Spleen (tissue), 11 donors: ENCODE results near the gene PRKCB. TPM values are rescaled to one million over a fixed set of nuclear protein-coding genes. Genes with fewer than 3 reads are reported as not detected.

ENCODE experiments used
- DNase-seq: peaks from one replicate; pipeline ENCODE4 v3.0.0-alpha.2; 2020
- H3K27ac ChIP-seq, 8 donors: fragments of 200-600 bp; sonication (generic) in 7 of 8; 1 replicate in 4 of 8; 2 replicates in 4 of 8; pipeline versions ENCODE4 v1.5.0 to v1.8.0; 2016 to 2021; ENCODE audit warnings: inconsistent platforms in 4 of 8, mild to moderate bottlenecking in 4 of 8, moderate library complexity in 1 of 8
- H3K27me3 ChIP-seq, 7 donors: fragments of 200-600 bp; sonication (generic) in 6 of 7; replicated peaks in 1 of 7; 1 replicate in 4 of 7; 2 replicates in 3 of 7; pipeline versions ENCODE4 v1.5.0 to v1.8.0; 2016 to 2021; ENCODE audit warnings: inconsistent platforms in 3 of 7, mild to moderate bottlenecking in 1 of 7
- H3K36me3 ChIP-seq, 6 donors: fragments of 200-600 bp; sonication (generic) in 5 of 6; 1 replicate in 4 of 6; 2 replicates in 2 of 6; pipeline versions ENCODE4 v1.5.0 to v1.8.0; 2016 to 2021; ENCODE audit warnings: inconsistent platforms in 2 of 6
- H3K4me1 ChIP-seq, 6 donors: fragments of 200-600 bp; sonication (generic) in 5 of 6; 1 replicate in 3 of 6; 2 replicates in 3 of 6; pipeline versions ENCODE4 v1.5.0 to v1.8.0; 2016 to 2021; ENCODE audit warnings: inconsistent platforms in 3 of 6
- H3K4me3 ChIP-seq, 8 donors: fragments of 200-600 bp; sonication (generic) in 7 of 8; 1 replicate in 4 of 8; 2 replicates in 4 of 8; pipeline versions ENCODE4 v1.5.0 to v1.8.0; 2016 to 2021; ENCODE audit warnings: inconsistent platforms in 4 of 8, mild to moderate bottlenecking in 4 of 8, moderate library complexity in 2 of 8
- H3K9me3 ChIP-seq, 8 donors: fragments of 200-600 bp; sonication (generic) in 7 of 8; 1 replicate in 4 of 8; 2 replicates in 4 of 8; pipeline versions ENCODE4 v1.5.0 to v1.8.0; 2016 to 2021; ENCODE audit warnings: inconsistent platforms in 4 of 8
- CTCF ChIP-seq, 11 experiments: fragments of 200-600 bp in 7 of 11; fragments of 450-650 bp in 4 of 11; sonication (generic) in 4 of 11; IDR thresholded peaks in 8 of 11; conservative IDR thresholded peaks in 3 of 11; 1 replicate in 7 of 11; 2 replicates in 4 of 11; pipeline versions ENCODE4 v1.4.0 to v1.8.0; 2016 to 2021; ENCODE audit warnings: antibody characterized with exemption in 11 of 11, inconsistent platforms in 4 of 11, mild to moderate bottlenecking in 1 of 11
- POLR2A ChIP-seq, 3 donors: fragments of 450-650 bp; IDR thresholded peaks; one replicate each; pipeline ENCODE4 v1.5.1; 2017; ENCODE audit warnings: antibody characterized with exemption in 3 of 3, mild to moderate bottlenecking in 1 of 3
- POLR2AphosphoS5 ChIP-seq, 3 donors: sonication (generic); formaldehyde crosslinking; IDR thresholded peaks; one replicate each; pipeline ENCODE4 v1.5.1; 2017; ENCODE audit warnings: antibody characterized with exemption in 3 of 3
- WGBS, 5 donors: extraction: QIAGEN DNeasy Blood & Tissue Kit in 3 of 5; methylation state at CpG; one replicate each; pipeline versions ENCODE4 v1.1.5 to v1.1.7; 2013 to 2018; 5-methylcytosine and 5-hydroxymethylcytosine counted together
- intact Hi-C: fragments of 100-400 bp; cut with DNase I; formaldehyde crosslinking; loops from one replicate; pipeline ENCODE4 v1.15.0; 2023; ENCODE audit warnings: low total_unique reads
- polyA plus RNA-seq, 3 donors: library from polyadenylated mRNA; stranded (reverse); fragments of 200-250 nt; gene quantifications; one replicate each; pipeline ENCODE4 v1.2.1, GENCODE V29; 2013
- total RNA-seq, 7 donors: library from RNA; depleted of rRNA in 3 of 7; stranded (reverse); fragments of >200 nt in 3 of 7; fragmentation: NEBNext Ultra II Directional in 4 of 7; extraction: Animal tissue kit (Norgen Biotek cat#: 25700) in 4 of 7; gene quantifications; one replicate each; pipeline versions ENCODE4 v1.1.0 to v1.2.1, GENCODE V29; 2016 to 2021
- donor health status: healthy with polysubstance abuse.
- donor health status: DM: no; HTN: no; CAD: no; lungs with moderate emphysema.
- donor health status: DM: no; HTN: no; CAD: no.
- donor health status: Bipolar disorder and iron deficiency.
- donor health status: healthy.
- donor health status: DM: no; HTN: no; CAD: no.
- donor health status: DM: yes; HTN: yes; CAD: no.

The PRKCB gene
- total and polyA plus RNA-seq, 10 donors: 33.8 to 284 (median 182) TPM

DNA sequence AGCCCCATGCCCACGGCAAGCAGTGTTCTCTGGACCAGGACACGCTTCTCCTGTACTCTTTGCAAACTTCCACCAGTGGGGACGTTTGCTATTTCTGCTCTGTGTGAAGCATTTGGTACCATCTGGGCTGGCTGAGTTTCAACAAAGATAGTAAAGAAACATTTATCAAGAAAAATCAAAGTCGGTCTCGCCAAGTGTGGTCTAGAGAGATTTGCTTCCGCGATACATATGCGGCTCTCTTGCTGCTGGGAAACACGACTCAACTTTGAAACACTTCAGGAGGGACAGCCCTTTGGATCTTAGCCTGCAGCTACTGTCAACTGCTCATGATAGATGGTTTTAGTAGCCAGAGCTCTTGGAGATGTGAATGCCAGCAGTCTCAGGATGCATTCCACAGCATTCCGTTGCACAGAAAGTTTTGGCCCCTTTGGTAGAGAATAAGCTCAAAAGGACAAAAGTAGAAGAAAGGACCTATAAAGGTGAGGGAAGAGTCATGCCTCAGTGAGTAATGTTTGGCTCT lies 252.2 kb downstream of the PRKCB start:
- peaks cover 0 to 23% (median 17%) of the 10 kb centered on the region in 8 donors for H3K9me3 ChIP-seq
- H3K36me3 ChIP-seq: peaks cover 0 to 60% (median 7%) of the 10 kb centered on the region in 6 donors
- H3K4me1 ChIP-seq: peaks cover 0 to 8% (median 0%) of the 10 kb centered on the region in 6 donors
- no peaks in the 10 kb centered on the region for H3K27me3 ChIP-seq
- H3K27ac ChIP-seq: no peak overlapping the region
- TF ChIP-seq POLR2A (IDR thresholded peaks at IDR 0.05): no peak
- no peak for TF ChIP-seq POLR2AphosphoS5 (IDR thresholded peaks at IDR 0.05)
- no peak for TF ChIP-seq CTCF (IDR thresholded peaks at IDR 0.05 in 8 of 11, conservative IDR thresholded peaks at IDR 0.05 in 3 of 11)
- intact Hi-C loops: no loop called here
- no peak overlapping the region for H3K4me3 ChIP-seq
- no peak for DNase-seq
- WGBS, 5 donors: 75 to 87% (median 79%) methylated on average over 10 of the region's 10 CpGs

- intact Hi-C loops: no loop called here
Measured at GRCh38 chr16:24088767-24089166, 253.0 kb downstream of the PRKCB start.

DNA sequence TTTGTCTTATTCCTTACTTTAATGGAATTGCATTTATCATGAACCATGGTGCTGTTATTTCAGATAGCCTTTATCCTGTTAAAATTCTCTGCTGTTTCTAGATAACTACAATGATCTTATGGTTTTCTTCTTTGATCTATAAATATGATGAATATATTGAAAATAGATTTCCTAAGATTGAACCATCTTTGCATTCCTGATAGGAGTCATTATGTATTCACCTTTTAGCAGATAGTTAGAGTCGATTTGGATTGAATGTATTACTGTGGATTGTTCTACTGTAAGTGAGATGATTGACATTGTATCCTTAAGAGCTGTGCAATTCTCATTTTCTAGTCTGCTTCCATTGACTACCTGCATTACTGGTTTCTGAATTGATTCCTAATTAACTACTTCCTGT lies 255.3 kb downstream of the PRKCB start:
- intact Hi-C loops: no loop called here

More at GRCh38 chr16:24088767-24089166, 253.0 kb downstream of the PRKCB start:
- TF ChIP-seq CTCF (IDR thresholded peaks at IDR 0.05 in 8 of 11, conservative IDR thresholded peaks at IDR 0.05 in 3 of 11): no peak
- TF ChIP-seq POLR2A (IDR thresholded peaks at IDR 0.05): no peak
- no peak for TF ChIP-seq POLR2AphosphoS5 (IDR thresholded peaks at IDR 0.05)
- no peaks in the 10 kb centered on the region for H3K27me3 ChIP-seq
- H3K9me3 ChIP-seq: peaks cover 0 to 23% (median 17%) of the 10 kb centered on the region in 8 donors
- peaks cover 0 to 68% (median 14%) of the 10 kb centered on the region in 6 donors for H3K36me3 ChIP-seq
- WGBS, 5 donors: 65 to 83% (median 80%) methylated on average over 2 of the region's 2 CpGs
- no peak overlapping the region for H3K27ac ChIP-seq
- H3K4me3 ChIP-seq: no peak overlapping the region
- peaks cover 0 to 8% (median 0%) of the 10 kb centered on the region in 6 donors for H3K4me1 ChIP-seq
- no peak for DNase-seq

More for the DNA sequence above, 255.3 kb downstream of the PRKCB start:
- no peaks in the 10 kb centered on the region for H3K27me3 ChIP-seq
- peaks cover 0 to 23% (median 17%) of the 10 kb centered on the region in 8 donors for H3K9me3 ChIP-seq
- H3K36me3 ChIP-seq: peaks cover 0 to 92% (median 35%) of the 10 kb centered on the region in 6 donors
- no peak overlapping the region for H3K27ac ChIP-seq
- H3K4me3 ChIP-seq: no peak overlapping the region
- WGBS, 5 donors: 85 to 98% (median 88%) methylated on average over 1 of the region's 1 CpG
- TF ChIP-seq CTCF (IDR thresholded peaks at IDR 0.05 in 8 of 11, conservative IDR thresholded peaks at IDR 0.05 in 3 of 11) (no peak), POLR2A (IDR thresholded peaks at IDR 0.05) (no peak), POLR2AphosphoS5 (IDR thresholded peaks at IDR 0.05) (no peak)
- no peak for DNase-seq
- peaks cover 0 to 8% (median 0%) of the 10 kb centered on the region in 6 donors for H3K4me1 ChIP-seq
